GM19035 (cell line): ENCODE results near the gene FGFR3.

Experiments
- ATAC-seq: cut with Tn5 transposase; IDR thresholded peaks from one replicate; pipeline ENCODE4 v1.9.1; 2021; ENCODE audit not compliant: unreplicated experiment

The FGFR3 gene

DNA sequence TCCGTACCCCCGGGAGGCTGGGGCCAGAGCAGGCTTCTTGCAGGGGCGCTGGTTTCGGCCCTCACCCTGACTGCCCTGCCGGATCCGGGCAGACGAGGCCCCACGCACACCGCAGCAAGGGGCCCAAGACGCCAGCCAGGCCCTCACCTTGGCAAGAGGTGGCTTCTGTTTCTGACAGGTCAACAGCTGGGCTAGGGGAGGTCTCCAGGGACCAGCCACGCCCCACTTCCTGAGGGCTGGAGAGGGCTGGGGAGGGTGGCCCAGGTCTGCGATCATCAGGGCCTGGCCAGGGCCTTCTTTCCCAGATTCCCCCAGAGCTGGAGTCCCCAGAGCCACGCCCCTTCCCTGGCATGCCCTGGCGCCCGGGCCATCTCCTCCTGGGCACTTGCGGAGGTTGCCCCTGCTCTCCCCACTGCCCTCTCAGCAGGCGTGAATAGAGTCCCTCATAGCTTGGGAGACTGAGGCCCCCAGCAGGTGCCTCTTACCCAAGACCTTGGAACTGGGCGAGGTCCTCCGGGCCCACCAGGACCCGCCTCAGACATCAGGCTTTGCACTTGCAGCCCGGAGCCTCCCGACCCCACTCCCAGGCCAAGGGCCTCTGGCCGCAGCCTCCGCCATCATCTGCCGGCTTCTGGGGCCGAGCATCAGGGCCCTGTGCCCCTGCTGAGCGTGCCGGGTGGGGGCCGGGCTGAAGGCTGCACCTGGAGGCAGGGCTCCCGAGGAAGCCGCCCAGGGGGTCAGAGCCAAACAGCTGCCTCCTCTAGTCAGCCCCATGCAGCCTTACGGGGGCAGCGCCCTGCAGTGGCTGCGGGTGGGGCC lies 6.3 kb upstream of the FGFR3 start:
- ATAC-seq, result no peak

- no peak for ATAC-seq
These were observed 5.5 kb upstream of the FGFR3 start for GRCh38 chr4:1787411-1788077.

DNA sequence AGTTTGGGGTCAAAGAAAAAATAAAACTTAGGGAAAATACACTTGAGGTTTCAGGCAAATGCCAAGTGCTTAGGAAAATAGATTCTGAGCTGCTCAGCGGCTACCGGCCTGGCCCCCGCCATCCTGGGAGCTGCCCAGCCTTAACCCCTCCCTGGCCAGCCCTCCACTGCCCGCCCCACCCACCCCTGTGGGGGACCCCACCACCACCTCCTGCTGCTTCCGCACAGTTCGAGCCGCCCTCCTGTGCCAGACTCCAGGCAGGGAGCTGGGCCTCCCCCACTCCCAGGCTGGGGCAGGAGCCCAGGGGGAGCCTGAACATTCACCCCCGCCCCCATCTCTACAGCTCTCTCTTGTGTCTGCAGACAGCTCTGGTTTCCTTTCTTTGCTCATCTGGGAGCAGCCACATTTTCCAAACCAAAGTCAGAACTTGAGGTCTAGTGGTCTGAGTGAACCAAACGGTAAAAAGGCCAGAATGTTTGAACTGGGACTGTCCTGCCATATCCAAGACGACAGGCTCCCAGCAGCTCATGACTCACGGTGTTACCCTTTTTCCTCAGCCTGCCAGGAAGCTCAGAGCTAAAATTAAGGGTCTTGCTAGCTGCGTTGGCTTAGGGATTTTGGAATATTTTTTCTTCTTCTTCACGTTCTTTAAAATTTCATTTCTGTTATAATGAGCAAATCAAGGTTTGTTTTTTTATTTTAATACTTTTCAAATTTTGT lies 4.7 kb upstream of the FGFR3 start:
- no peak for ATAC-seq

DNA sequence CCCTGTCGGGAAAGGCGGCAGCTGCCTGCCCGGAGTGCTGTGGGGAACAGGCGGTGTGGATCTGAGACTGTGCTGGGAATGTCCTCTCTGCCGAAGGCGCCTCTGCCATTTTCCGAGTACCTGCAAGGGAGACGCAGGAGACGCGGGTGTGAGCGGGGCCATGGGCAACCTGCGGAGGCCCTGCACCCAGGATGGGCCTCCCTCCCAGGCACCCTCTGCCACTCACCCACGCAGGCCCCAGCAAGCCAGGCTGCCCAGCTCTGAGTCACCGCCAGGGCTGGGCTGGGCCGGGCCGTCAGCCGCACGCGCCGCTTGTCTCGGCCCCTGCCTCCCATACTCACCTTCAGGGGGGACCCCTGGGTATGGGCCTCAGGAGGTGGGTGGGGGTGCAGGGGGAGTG lies 3.5 kb upstream of the FGFR3 start:
- ATAC-seq, result no peak

- no peak for ATAC-seq
These were observed 3.1 kb upstream of the FGFR3 start for GRCh38 chr4:1790005-1790404.

DNA sequence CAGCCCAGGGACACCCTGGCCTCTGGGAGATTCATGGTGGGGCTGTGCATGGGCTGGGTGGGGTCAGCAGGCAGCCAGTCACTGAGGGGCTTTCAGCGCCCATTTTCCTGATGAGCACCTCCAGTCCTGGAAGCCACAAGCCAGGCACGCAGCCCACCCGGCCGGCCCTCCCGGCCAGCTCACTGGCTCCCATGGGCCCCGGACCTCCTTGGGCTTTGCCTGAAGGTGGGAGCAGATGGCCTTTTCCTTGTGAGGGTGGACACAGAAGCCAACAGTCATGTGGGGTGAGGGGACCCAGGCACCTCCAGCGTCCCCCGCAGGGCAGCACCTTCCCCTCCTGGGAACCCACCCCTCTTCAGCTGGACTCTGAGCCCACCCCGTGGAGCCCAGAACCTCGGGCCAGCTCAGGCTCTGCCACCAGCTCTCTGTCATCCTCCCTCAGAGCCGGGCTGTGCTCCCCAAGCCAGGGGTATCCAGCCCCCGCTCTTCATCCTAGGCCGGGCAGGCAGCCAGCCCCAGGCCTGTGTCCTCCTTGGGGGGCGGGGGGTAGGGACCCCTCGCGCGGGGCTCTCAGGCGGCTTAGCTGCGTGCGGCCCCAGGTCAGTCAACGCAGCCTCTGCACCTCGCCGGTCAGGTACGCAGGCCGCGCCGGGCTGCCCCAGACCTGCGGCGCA lies 798 bp upstream of the FGFR3 start:
- no peak for ATAC-seq

- peak; percentile 21 for ATAC-seq
These were observed 375 bp downstream of the FGFR3 start for GRCh38 chr4:1793496-1793840.

- ATAC-seq, result no peak
These were observed 1.1 kb downstream of the FGFR3 start for GRCh38 chr4:1793940-1794808.

- ATAC-seq, result no peak
These were observed 1.8 kb downstream of the FGFR3 start for GRCh38 chr4:1794809-1795298.

- ATAC-seq, result no peak
These were observed 2.5 kb downstream of the FGFR3 start for GRCh38 chr4:1795299-1796195.

GRCh38 chr4:1796486-1797204 lies 3.6 kb downstream of the FGFR3 start:
- ATAC-seq, result no peak

DNA sequence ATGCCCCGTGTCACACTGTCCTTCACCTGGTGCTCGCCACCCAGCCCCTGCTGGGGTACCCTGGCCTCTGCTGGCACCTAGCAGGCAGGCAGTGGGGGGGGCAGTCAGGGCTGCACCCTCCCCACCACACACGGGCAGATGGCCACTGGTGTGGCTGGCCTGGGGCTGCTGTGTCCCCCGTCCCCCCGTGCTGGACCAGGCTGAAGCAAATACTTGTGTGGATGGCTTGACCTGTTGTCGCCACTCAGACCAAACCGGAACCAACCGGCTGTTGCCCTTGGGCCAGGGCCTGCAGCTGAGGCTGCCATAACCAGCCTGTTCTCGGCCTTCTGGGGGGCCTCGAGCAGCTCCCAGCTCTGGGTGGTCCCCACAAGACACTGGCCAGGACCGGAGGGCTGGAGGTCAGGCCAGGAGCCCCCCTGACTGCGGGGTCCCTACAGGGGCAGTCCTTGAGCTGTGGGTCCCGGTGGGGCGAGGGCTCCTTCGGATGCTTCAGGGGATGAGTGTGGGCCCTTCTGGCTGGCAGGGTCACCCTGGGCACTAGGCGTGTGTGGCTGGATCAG lies 4.3 kb downstream of the FGFR3 start:
- no peak for ATAC-seq

- ATAC-seq, result no peak
These were observed 4.9 kb downstream of the FGFR3 start for GRCh38 chr4:1797861-1798579.

GRCh38 chr4:1798580-1799386 lies 5.7 kb downstream of the FGFR3 start:
- ATAC-seq, result no peak

- ATAC-seq, result no peak
These were observed 6.6 kb downstream of the FGFR3 start for GRCh38 chr4:1799387-1800375.

GRCh38 chr4:1800805-1801204 lies 7.7 kb downstream of the FGFR3 start:
- ATAC-seq, result no peak
